NCI-H748 (cell line): Measurements from ENCODE around the gene RAD51.

Experiments
- DNase-seq: peaks from one replicate; lab custom pipeline; 2025; ENCODE audit not compliant: unreplicated experiment; lab: John Stamatoyannopoulos, UW

RAD51 gene

DNA sequence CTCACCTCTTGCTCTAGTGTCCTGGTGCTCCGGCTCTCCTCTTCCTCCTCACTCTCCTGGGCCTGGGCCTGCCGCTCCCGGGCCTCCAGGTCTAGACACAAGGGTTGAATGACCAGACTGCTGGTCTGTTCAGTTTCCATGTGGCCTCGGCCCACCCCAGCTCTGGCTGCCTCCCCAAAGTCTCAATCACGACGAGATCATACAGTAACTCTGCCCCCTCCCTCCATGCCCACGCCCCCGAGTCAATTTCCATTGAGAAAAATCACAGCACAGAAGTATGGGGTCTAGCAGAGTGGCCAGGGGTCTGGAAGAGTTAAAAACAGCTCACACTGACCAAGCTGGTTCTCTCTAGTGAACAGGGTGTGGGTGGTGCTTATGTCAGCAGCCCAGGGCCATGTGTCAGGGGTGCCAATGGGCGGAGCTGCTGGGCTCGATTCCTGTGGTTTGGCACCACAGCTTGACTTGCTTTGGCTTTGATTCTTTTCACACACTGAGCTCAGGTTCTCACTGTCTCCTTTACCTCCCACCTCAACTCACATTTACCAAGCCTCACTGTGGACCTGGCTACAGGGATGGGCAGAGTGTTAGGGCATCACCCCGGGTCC, 81.7 kb downstream of the RAD51 start:
- no peak for DNase-seq
